HepG2 (cell line): ENCODE data around the gene NKD1. TPM values are rescaled to one million over a fixed set of nuclear protein-coding genes. Genes with fewer than 3 reads are reported as not detected.

Experiments
- BORCS8-MEF2B ChIP-seq: sonication (generic); formaldehyde crosslinking; IDR thresholded peaks from 2 replicates; pipeline ENCODE4 v1.8.0; 2022; ENCODE audit warnings: mild to moderate bottlenecking, missing genetic modification reagents
- DMAP1 ChIP-seq: IDR thresholded peaks from 2 replicates; pipeline ENCODE4 v1.6.1; 2016
- ERF ChIP-seq: IDR thresholded peaks from 2 replicates; pipeline ENCODE4 v1.6.1; 2018; ENCODE audit warnings: missing biosample characterization, missing genetic modification reagents
- HOXA3 ChIP-seq: sonication (generic); formaldehyde crosslinking; IDR thresholded peaks from 2 replicates; pipeline ENCODE4 v1.5.0; 2020; ENCODE audit warnings: missing genetic modification reagents
- KDM3A ChIP-seq: IDR thresholded peaks from 2 replicates; pipeline ENCODE4 v1.6.1; 2018; ENCODE audit warnings: low read depth, missing compliant biosample characterization
- MAF1 ChIP-seq: sonication (generic); formaldehyde crosslinking; IDR thresholded peaks from 2 replicates; pipeline ENCODE4 v1.5.0; 2020; ENCODE audit warnings: missing genetic modification reagents, borderline replicate concordance
- NFYB ChIP-seq: sonication (generic); formaldehyde crosslinking; IDR thresholded peaks from 2 replicates; pipeline ENCODE4 v1.4.0; 2020; ENCODE audit warnings: missing genetic modification reagents
- RBFOX2 ChIP-seq: fragments of 200-400 bp; formaldehyde crosslinking; IDR thresholded peaks from 2 replicates; pipeline ENCODE4 v1.6.1; 2017; ENCODE audit warnings: low read depth, mild to moderate bottlenecking, low read length
- REST ChIP-seq, 2 experiments: IDR thresholded peaks; 2 replicates each; pipeline ENCODE4 v1.6.1; 2011 to 2012; ENCODE audit warnings: low read length in 2 of 2, borderline replicate concordance in 1 of 2, low read depth in 1 of 2, mild to moderate bottlenecking in 1 of 2, moderate library complexity in 1 of 2
- REXO4 ChIP-seq: sonication (generic); formaldehyde crosslinking; IDR thresholded peaks from 2 replicates; pipeline ENCODE4 v1.8.0; 2022; ENCODE audit warnings: missing genetic modification reagents, mild to moderate bottlenecking, borderline replicate concordance
- SNAPC4 ChIP-seq: sonication (generic); formaldehyde crosslinking; IDR thresholded peaks from 2 replicates; pipeline ENCODE4 v1.4.0; 2020; ENCODE audit warnings: mild to moderate bottlenecking, missing genetic modification reagents
- YY1 ChIP-seq: IDR thresholded peaks from 2 replicates; pipeline ENCODE4 v1.6.1; 2011; ENCODE audit warnings: low read length, low read depth, moderate library complexity, mild to moderate bottlenecking; ENCODE audit not compliant: insufficient read depth, insufficient replicate concordance
- ZNF513 ChIP-seq: sonication (generic); formaldehyde crosslinking; conservative IDR thresholded peaks from 2 replicates; pipeline ENCODE4 v1.5.0; 2020; ENCODE audit warnings: missing genetic modification reagents
- ZNF710 ChIP-seq: sonication (generic); formaldehyde crosslinking; IDR thresholded peaks from 2 replicates; pipeline ENCODE4 v1.5.0; 2020; ENCODE audit warnings: mild to moderate bottlenecking, missing genetic modification reagents, borderline replicate concordance
- ZSCAN12 ChIP-seq: sonication (generic); formaldehyde crosslinking; IDR thresholded peaks from 2 replicates; pipeline ENCODE4 v1.9.0; 2021; ENCODE audit warnings: mild to moderate bottlenecking, missing genetic modification reagents
- polyA plus RNA-seq, 8 experiments: library from polyadenylated mRNA; depleted of rRNA in 3 of 8; stranded (reverse) in 7 of 8; unstranded in 1 of 8; fragments of >200 nt; fragmentation: Illumina TruSeq in 4 of 8; extraction: Trizol in 4 of 8; gene quantifications; 2 replicates each; pipeline versions ENCODE4 v1.2.1 to v1.2.3, GENCODE V29; 2011 to 2016; ENCODE audit warnings: low read depth in 4 of 8, missing spikeins in 1 of 8, mixed read lengths in 1 of 8; ENCODE audit not compliant: insufficient read depth in 1 of 8
- total RNA-seq, 5 experiments: library from RNA; depleted of rRNA; stranded (reverse); fragments of >200 nt; fragmentation: Illumina TruSeq; extraction: Trizol; gene quantifications; 2 replicates each; pipeline ENCODE4 v1.2.3, GENCODE V29; 2016; ENCODE audit warnings: low read depth in 1 of 5
- TF ChIP-seq, protein P1 (sequence below): sonication (generic); formaldehyde crosslinking; IDR thresholded peaks from 2 replicates; pipeline ENCODE4 v1.8.1; 2023; ENCODE audit warnings: mild to moderate bottlenecking, missing genetic modification reagents, borderline replicate concordance

The NKD1 gene
- total and polyA plus RNA-seq, 2 of the 13 experiments (the other 11 are each of a cell fraction or from before 2014, with no cell fraction given) = 70.4 to 121 TPM

GRCh38 chr16:50548125-50548908 is at the start of gene NKD1 (continued):
- TF ChIP-seq ZSCAN12 (CRISPR knock-in tag) (0 out of 2 replicates have a peak, but pooled peaks have one; percentile 46), REST (IDR thresholded peaks at IDR 0.05; ENCODE audit: borderline replicate concordance in 1 of 2, low read depth in 1 of 2, low read length in 2 of 2) (peak in 1 of 2 experiments; percentile 8; a peak in 2 of 4 replicates), RBFOX2 (peak; percentile 93), MAF1 (CRISPR knock-in tag) (0 out of 2 replicates have a peak, but pooled peaks have one; percentile 4), YY1 (peak; percentile 18), REXO4 (CRISPR knock-in tag) (no peak), SNAPC4 (CRISPR knock-in tag) (no peak), ZNF513 (CRISPR knock-in tag) (0 out of 2 replicates have a peak, but pooled peaks have one; percentile 38), ERF (CRISPR knock-in tag) (0 out of 2 replicates have a peak, but pooled peaks have one; percentile 12), DMAP1 (no peak), HOXA3 (CRISPR knock-in tag) (peak; percentile 34; the same call in 1 of the 2 replicates), NFYB (no peak), BORCS8-MEF2B (0 out of 2 replicates have a peak, but pooled peaks have one; percentile 43), KDM3A (CRISPR knock-in tag) (no peak), ZNF710 (CRISPR knock-in tag) (no peak)
- TF ChIP-seq, protein P1, sequence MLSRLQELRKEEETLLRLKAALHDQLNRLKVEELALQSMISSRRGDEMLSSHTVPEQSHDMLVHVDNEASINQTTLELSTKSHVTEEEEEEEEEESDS (CRISPR knock-in tag) = no peak
